Measurements from ENCODE around the gene TMPRSS11B. TPM values are rescaled to one million over a fixed set of nuclear protein-coding genes. Genes with fewer than 3 reads are reported as not detected.
"Not testable (repeated sequence)": the region's sequence is repeated elsewhere in the genome, so short reads cannot be mapped to it uniquely, and the experiment has no call there.

The TMPRSS11B gene, protein sequence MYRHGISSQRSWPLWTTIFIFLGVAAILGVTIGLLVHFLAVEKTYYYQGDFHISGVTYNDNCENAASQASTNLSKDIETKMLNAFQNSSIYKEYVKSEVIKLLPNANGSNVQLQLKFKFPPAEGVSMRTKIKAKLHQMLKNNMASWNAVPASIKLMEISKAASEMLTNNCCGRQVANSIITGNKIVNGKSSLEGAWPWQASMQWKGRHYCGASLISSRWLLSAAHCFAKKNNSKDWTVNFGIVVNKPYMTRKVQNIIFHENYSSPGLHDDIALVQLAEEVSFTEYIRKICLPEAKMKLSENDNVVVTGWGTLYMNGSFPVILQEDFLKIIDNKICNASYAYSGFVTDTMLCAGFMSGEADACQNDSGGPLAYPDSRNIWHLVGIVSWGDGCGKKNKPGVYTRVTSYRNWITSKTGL
- polyA plus RNA-seq (2013, experiment 1 of 2; ENCODE audit: insufficient read length), result not detected
- not detected for polyA plus RNA-seq (2013, experiment 2 of 2; ENCODE audit: insufficient read length)

DNA sequence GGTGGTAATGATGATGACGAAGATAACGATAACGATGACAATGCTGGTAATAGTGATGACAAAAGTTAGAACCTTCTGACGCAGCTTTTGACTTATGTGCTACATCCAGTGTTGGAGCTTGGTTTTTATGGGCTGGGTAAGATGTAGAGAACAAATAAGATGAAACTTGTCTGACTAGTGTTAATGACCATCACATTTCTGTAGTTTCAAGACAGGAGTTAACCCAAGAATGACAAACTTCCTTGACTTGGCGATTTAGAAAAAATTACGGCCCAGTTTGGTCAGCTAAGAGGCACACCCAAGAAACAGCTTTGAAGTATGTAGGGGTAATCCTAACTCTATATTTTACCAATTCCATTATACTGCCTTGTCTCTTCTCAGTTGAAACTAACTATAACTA, at the start of gene TMPRSS11B:
Gene TMPRSS11B (minus strand): TSS at position 101 of the 400 bp plus-strand sequence. CDS start 136 bp downstream, outside the sequence.
- no peak for DNase-seq

DNA sequence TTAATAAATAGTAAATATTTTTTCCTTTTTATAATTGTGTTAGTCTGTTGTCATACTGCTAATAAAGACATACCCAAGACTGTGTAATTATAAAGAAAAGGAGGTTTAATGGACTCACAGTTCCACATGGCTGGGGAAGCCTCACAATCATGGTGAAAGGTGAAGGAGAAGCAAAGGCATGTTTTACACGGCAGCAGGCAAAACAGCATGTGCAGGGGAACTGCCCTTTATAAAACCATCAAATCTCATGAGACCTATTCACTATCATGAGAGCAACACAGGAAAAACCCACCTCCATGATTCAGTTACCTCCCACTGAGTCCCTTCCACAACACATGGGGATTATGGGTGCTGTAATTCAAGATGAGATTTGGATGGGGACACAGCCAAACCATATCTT, 45.8 kb upstream of the TMPRSS11B start:
- no peak for DNase-seq

DNA sequence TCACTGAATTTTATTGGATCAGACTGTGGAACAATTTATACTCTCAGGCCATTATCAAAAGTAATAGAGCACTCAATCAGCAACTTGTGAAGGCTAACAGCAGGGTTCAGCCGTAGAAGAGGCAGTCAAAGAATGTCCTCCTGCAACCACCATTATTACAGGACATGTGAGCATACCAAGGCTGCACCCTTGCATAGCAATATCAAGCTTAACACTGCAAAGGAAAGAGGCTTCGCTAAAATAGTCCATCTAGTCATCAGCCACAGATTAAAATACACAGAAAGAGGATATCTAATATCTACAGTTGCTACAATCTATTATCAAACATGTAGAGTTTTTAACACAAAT, 42.9 kb upstream of the TMPRSS11B start:
- no peak for DNase-seq

DNA sequence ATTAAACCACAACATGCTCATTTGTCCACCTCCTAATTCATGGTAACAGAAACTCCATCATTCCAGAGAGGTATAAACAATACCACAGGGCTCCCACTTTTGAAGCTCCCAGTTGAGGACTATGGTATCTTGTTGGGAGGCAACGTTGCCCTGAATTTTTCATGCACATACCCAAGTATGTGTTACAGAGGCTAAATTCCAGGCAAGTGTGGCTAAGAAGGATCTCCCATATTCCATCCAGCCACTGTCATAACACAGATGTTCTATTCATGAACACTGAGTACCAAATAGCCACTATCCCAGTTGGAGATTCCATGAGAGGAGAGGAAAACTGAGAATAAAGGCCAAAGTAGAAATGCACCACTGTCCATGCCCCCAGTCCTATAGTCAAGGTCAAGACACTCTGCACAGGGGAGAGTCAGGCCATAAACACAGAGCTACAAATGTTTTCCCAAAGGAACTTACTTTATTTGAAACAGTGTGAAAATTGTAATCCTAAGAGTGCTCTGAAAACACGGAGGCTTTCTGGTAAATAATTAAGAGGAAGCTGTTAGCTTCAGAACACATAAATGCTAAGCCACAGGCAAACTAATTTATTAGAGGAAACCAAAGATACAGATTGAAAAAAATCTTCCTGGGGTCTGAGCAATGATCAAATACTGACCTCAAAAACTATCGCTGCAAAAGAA, 42.4 kb upstream of the TMPRSS11B start:
- no peak for DNase-seq

DNA sequence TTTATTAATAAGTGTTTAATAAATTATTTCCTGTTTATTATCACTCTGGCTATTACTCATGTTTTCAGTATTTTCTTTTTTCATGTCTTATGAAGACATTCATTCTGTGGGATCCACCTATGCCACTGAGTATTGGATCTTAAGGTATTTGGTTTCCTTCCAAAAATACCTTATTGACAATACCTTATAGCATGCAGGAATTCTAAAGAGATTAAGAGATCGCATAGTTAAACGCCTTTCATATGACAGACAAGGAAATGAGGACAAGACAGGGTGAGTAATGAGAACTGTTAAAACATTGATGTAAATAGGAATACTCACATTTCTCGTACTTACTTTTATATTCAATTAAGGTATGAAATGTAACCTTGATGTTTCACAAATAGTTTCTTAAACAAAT, 38.2 kb upstream of the TMPRSS11B start:
- no peak for DNase-seq

DNA sequence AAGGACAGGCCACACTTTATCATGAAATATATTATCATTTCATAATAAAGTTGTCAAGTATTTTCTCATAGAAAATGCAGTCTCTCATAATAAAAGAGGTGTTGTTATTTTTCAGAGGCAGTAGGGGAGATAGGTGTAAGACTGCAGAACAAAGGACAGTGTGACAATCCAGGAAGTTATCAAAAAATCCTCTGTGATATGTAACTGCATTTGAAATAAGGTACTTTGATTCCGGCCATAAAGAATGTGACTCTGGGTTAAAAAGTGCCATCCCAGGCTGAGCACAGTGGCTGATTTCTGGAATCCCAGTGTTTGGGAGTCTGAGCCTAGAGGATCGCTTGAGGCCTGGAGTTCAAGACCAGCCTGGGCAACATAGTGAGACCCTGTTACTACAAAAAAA, 37.6 kb upstream of the TMPRSS11B start:
- DNase-seq, result no peak

DNA sequence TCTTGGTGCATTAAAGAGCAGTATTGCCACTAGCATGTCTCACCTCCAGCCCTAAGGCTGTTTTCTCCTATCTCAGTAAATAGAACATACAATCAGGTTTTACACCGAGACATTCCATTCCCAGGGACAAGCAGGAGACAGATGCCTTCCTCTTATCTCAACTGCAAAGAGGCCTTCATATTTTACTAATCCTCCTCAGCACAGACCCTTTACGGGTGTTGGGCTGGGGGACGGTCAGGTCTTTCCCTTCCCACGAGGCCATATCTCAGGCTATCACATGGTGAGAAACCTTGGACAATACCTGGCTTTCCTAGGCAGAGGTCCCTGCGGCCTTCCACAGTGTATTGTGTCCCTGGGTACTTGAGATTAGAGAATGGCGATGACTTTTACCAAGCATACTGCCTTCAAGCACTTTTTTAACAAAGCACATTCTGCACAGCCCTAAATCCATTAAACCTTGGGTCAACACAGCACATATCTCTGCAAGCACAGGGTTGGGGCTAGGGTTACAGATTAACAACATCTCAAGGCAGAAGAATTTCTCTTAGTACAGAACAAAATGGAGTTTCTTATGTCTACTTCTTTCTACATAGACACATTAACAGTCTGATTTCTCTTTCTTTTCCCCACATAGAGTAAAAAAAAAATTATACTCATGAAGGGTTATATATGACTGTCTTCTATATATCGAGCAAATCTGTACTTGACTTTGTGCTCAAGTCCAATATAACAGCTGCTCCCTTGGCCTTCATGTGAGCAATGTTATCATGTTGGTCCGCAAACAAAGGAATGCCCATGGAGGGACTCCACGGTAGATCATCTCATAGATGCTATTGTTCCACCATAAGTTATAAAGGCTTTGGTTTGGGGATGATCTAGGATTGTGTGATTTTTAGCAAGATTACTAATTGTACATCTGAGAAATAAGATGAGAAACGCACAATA, 36.6 kb upstream of the TMPRSS11B start:
- DNase-seq, result not testable (repeated sequence)

DNA sequence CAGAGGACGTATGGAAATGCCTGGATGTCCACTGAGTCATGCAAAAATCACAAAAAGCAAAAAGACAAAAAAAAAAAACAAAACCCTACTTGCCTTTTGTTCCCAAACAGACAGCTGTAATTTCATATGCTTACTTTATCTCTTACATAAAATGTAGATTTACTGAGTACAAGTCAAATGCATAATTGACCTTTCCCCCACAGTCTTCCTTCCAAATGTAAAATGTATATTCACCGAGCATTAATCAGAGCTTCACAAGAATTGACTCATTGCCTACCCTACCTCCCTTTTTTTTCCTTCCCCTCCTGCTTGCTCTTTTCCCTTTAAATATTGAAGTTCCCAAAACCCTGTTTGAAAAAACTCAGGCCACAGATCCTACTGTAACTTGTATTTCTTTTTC, 32.5 kb upstream of the TMPRSS11B start:
- peak; percentile 4 for DNase-seq

DNA sequence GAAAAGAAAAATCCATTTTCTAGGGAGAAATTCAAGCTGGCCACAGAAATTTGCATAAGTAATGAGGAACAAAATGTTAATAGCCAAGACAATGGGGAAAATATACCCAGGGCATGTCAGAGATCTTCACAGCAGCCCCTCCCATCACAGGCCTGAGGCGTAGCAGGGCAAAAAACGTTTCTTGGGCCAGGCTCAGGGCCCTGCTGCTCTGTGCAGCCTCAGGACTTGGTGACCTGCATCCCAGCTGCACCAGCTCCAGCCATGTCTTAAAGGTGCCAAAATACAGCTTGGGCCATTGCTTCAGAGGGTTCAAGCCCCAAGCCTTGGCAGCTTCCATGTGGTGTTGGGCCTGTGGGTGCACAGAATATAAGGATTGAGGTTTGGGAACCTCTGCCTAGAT, 32.1 kb upstream of the TMPRSS11B start:
- no peak for DNase-seq

DNA sequence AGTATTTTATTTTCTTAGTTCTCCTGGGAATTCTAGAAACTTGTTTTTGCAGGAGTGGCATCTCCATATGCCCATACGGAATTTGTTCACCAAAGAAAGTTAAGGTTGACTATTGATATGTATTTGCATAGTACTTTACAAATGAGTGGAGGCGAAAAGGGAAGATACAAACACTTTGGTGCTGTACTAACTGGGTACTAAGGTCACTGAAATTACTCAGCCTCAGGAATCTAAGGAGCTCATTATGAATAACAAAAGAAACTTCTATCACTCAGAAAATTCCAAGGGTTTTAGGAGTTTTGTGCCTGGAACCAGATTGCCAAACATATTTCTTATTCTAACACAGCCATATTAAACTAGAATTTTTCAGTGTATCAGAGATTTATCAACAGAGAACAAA, 27.4 kb upstream of the TMPRSS11B start:
- DNase-seq, result peak; percentile 6

DNA sequence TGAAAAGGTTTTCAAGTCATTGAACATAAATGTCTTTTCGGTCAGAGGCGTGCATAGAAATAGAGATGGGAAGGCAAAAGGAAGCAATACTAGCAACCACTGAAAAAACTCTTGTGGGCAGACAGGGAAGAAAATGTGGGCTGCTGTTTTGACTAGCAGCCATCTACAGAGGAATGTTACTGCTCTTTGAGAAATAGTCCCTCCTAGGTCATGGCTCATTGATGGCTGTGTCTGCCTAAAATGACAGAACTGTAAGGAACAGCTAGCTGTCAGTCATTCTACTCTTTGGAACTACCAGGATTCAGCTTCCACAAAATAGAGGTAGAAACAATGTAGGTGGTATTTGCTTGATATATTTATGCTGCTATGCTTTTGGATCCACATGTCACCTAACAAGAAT, 26.9 kb upstream of the TMPRSS11B start:
- DNase-seq, result peak; percentile 10

DNA sequence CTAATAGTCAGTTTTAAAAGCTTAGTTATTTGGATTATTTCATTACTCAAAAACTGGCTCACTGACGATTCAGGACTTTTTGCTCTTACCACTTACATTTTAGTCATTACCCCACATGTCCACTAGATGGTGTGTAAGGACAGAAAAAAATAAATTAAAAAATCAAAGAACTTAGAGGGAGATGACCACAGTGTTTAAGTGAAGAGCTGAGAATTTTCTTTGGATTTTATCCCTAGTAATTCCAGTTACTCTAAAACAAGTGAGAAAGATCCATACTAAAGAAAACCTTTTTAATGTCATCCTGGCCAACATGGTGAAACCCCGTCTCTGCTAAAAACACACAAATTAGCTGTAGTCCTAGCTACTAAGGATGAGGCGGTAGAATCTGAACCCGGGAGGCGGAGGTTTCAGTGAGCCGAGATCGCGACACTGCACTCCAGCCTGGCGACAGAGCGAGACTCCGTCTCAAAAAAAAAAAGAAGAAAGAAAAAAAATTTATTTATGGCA, 26.4 kb upstream of the TMPRSS11B start:
- peak; percentile 55 for DNase-seq

DNA sequence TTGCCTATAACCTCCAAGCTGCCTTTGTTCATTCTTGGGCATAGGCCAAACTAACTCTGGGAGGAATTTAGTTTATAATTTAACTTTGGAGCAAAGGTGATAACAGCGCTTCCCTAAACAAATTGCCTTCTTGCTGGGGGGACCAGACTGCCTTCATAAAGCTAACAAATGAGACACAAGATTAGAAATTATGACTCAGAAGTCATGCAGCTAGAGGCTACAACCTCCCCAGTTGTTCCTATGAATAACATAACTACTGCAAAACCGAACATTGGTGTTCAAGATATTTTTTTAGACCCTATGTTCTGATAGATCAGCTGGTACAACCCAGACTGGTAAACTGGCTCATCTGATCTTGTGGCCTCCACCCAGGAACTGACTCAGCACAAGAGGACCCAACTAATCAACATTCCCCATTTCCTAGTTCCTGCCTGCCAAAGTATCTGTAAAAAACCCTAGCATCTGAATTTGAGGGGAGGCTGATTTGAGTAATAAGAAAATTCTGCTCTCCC, 22.0 kb upstream of the TMPRSS11B start:
- peak; percentile 25 for DNase-seq

DNA sequence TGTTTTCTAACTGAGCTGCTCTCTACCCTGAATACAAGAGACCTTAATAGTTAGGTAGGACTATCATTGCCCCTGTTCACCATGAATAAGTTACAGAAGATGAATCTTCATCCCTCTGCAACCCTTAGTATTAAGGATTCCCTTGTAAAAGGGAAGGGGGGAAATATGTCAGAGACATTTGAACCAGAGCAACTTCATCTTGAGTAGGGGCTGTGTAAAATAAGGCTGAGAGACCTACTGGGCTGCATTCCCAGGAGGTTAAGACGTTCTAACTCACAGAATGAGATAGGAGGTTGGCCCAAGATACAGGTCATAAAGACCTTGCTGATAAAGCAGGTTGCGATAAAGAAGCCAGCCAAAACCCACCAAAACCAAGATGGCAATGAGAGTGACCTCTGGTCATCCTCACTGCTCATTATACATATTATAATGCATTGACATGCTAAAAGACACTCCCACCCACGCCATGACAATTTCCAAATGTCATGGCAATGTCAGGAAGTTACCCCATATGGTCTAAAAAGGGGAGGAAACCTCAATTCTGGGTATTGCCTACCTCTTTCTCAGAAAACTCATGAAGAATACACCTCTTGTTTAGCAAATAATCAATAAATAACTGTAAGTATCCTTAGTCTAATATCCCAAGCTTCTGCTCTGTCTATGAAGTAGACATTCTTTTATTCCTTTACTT, 19.5 kb upstream of the TMPRSS11B start:
- no peak for DNase-seq

DNA sequence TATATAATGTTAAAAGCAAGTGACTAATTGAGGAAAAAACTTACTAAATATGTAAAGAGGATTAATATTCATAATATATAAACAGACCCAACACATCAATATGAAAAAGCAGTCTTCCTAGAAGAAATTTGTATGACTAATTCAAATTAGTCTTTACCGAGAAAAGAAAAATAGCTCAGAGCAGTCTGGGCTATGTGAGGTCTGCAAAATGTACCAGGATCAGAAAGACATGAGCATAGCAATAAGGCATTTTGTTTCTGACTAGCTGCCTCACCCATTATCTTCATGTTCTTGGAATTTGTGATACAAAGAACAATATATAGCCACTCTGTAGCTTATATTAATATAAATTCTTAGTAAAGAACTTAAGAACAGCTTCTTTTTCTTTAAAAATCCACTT, 13.7 kb upstream of the TMPRSS11B start:
- no peak for DNase-seq

DNA sequence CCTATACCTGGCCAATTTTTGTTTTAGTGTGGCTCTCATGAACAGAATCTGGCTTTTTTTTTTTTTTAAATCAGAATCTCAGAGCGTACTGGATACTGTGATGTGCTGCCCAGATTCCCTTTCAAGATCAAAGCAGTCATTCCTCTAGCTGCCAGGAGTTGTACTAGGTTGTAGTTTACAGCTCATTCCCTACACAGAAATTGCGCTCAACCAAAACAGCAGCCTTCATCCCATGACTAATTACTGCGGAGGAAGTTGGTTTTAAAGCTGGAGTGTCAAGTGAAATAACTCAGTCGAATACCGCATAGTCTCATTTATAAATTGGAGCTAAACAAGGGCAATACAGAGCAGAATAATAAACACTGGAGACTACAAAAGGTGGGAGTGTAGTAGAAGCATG, 12.2 kb upstream of the TMPRSS11B start:
- DNase-seq, result no peak

DNA sequence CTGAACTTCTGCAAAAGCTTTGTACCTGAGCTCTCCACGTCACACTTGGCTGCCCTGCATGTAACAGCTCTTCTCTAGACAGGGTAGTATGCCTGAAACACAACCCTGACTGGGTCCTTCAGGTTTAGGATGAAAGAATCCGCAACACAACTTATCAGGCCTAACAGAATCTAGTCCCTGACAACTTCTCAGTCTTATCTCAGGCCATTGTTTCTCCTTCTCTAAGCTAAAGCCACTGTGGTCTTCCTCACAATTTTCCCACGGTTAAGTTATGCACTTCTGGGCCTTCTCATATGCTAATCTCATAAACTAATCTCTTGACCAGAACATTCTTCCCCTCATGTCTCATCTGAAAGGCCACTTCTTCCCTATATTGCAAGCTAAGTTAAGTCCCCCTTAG, 10.8 kb upstream of the TMPRSS11B start:
- no peak for DNase-seq

DNA sequence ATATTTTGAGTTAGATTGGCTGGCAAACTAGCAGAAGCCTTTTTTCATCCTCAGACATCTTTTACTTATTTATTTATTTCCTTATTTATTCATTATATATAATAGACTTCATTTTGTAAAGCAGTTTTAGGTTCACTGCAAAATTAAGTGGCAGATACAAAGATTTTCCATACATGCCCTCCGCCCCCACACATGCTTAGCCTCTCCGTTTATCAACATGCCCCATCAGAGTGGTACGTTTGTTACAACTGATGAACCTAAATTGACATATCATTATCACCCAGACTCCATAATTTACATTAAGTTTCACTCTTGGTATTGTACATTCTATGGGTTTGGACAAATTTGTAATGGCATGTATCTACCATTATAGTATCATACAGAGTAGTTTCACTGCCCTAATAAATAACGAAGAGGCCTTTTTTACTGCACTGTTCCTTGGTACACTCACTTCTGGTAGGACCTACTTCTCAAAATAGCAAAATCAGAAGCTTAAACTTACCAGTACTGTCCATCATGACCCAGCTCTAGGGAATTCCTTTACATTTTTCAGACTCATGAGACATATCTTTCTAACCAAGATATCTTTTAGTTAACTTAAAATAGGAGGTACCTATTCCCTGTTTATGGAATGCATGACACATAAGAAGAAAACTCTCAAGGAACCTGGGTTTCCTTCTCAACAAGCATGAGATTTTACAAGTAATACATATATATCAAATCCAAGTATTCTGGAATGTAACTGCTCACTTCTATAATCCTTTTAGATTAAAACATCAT, 4.8 kb upstream of the TMPRSS11B start:
- DNase-seq, result no peak

DNA sequence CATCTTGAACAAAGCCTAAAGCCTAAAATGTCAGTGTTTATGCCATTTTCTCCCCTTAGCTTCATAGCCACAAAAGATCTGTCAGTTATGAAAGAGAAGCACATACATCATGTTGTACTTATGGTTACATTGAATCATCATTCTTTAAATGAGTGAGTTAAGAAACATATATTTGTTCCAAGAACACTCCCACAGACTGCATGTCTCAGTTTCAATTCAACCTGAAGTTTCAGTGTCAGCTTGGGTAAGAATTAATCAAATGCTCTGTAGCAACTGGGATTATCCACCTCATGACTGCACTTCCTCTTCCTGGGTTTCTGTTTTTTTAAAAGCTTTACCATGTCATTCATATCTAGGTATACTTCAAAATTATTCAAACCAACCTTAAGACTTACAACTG, 3.9 kb upstream of the TMPRSS11B start:
- DNase-seq, result no peak

DNA sequence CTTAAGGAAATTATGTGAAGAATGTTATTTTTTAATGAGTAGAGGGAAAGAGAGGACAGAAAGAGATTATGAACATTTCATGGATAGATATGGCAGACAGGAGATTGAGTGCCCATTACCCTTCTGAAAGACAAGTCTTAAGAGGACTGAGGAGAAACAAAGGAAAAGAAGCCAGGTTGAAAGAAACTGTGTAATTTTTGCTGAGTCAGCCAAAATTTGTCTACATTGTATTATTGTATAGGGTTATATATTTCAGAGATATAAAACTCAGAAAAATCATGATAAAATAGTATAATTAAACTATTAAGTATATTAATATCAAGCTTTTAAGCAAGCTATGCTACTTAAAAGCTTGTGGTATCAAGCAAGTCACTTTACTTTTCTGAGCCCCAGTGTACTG, 4.9 kb downstream of the TMPRSS11B start:
- DNase-seq, result no peak

DNA sequence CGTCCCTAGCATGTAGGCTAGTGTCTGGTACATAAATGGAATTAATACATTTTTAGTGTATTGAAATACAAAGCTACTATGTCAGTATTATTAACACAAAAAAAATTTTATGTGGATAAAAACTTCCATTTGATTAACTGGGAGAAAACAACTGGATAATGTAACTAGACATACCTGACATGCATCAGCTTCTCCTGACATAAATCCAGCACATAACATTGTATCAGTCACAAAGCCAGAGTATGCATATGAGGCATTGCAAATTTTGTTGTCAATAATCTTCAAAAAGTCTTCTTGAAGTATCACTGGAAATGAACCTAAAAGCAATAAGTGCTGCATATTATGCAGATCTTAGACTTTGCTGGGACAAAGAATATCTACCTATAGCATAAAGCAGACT, 16.9 kb downstream of the TMPRSS11B start:
- DNase-seq, result no peak
